ENCODE results near the gene NAALADL2. TPM values are rescaled to one million over a fixed set of nuclear protein-coding genes. Genes with fewer than 3 reads are reported as not detected.
A peak's percentile ranks its signal among the peaks of the same experiment; 100 is the strongest.

NAALADL2 gene
- polyA plus RNA-seq, 1 donor from 2014 or later: 1.6 TPM

DNA sequence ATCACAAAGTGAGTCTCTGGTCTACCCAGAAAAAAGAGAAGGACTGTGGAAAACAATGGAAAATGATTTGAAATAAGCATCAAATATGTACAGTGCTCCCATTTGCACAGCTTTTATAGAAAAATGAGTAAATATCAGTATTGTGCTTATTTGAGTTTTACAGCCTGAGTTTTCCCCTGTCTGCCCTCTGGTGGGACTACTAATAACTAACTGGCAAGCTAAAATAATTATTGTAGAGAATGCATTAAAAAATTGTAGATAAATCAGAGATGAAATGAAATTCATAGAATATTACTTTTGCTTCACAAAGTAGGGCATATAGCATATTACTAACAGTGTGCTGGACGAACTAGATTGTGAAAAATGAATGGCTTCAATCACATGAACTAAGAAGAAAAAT lies 287.1 kb downstream of the NAALADL2 start:
- Histone ChIP-seq H3K9me3 (ENCODE audit: low read length) (no peaks in the 10 kb centered on the region), H3K9ac (ENCODE audit: low read length) (no peak overlapping the region)

DNA sequence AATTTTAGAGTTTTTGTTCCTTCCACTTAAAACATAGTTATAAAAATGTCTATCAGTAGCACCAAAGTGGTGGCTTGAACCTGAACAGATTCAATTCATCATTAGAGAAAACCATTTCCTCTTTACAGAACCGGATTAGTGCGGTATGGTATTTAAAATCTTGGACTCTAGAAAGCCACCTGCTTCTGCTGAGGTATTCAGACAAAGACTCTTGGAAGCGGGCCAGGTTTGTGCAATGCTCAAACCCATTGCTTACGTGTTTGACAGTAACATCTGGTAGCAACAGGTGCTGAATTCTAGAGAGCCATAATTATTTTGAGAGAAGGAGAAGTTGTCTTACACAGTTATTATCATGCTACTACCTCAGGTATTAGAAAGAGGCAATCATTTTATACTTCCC lies 290.5 kb downstream of the NAALADL2 start:
- no peaks in the 10 kb centered on the region for H3K79me2 ChIP-seq (replicated peaks; ENCODE audit: insufficient read depth, low read length)
- no peak overlapping the region for H3K4me2 ChIP-seq (ENCODE audit: low read length)
- no peak overlapping the region for H3K27ac ChIP-seq (ENCODE audit: low read length)
- H4K20me1 ChIP-seq (ENCODE audit: insufficient read depth): no peaks in the 10 kb centered on the region
- no peaks in the 10 kb centered on the region for H3K9me3 ChIP-seq (ENCODE audit: low read length)
- no peak overlapping the region for H2AFZ ChIP-seq (ENCODE audit: low read depth, low read length)
- no peaks in the 10 kb centered on the region for H3K9me2 ChIP-seq (ENCODE audit: insufficient read depth, low read length)
- H3K27me3 ChIP-seq (ENCODE audit: insufficient read depth, low read depth, low read length): no peaks in the 10 kb centered on the region
- TF ChIP-seq, protein P1, sequence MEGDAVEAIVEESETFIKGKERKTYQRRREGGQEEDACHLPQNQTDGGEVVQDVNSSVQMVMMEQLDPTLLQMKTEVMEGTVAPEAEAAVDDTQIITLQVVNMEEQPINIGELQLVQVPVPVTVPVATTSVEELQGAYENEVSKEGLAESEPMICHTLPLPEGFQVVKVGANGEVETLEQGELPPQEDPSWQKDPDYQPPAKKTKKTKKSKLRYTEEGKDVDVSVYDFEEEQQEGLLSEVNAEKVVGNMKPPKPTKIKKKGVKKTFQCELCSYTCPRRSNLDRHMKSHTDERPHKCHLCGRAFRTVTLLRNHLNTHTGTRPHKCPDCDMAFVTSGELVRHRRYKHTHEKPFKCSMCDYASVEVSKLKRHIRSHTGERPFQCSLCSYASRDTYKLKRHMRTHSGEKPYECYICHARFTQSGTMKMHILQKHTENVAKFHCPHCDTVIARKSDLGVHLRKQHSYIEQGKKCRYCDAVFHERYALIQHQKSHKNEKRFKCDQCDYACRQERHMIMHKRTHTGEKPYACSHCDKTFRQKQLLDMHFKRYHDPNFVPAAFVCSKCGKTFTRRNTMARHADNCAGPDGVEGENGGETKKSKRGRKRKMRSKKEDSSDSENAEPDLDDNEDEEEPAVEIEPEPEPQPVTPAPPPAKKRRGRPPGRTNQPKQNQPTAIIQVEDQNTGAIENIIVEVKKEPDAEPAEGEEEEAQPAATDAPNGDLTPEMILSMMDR (IDR thresholded peaks at IDR 0.05; ENCODE audit: poor library complexity, severe bottlenecking): no peak
- TF ChIP-seq, protein P2, sequence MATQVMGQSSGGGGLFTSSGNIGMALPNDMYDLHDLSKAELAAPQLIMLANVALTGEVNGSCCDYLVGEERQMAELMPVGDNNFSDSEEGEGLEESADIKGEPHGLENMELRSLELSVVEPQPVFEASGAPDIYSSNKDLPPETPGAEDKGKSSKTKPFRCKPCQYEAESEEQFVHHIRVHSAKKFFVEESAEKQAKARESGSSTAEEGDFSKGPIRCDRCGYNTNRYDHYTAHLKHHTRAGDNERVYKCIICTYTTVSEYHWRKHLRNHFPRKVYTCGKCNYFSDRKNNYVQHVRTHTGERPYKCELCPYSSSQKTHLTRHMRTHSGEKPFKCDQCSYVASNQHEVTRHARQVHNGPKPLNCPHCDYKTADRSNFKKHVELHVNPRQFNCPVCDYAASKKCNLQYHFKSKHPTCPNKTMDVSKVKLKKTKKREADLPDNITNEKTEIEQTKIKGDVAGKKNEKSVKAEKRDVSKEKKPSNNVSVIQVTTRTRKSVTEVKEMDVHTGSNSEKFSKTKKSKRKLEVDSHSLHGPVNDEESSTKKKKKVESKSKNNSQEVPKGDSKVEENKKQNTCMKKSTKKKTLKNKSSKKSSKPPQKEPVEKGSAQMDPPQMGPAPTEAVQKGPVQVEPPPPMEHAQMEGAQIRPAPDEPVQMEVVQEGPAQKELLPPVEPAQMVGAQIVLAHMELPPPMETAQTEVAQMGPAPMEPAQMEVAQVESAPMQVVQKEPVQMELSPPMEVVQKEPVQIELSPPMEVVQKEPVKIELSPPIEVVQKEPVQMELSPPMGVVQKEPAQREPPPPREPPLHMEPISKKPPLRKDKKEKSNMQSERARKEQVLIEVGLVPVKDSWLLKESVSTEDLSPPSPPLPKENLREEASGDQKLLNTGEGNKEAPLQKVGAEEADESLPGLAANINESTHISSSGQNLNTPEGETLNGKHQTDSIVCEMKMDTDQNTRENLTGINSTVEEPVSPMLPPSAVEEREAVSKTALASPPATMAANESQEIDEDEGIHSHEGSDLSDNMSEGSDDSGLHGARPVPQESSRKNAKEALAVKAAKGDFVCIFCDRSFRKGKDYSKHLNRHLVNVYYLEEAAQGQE (IDR thresholded peaks at IDR 0.05; ENCODE audit: borderline replicate concordance): no peak
- TF ChIP-seq TAF1 (IDR thresholded peaks at IDR 0.05; ENCODE audit: low read depth): no peak
- no peak for TF ChIP-seq MXI1 (conservative IDR thresholded peaks at IDR 0.05; ENCODE audit: poor library complexity, severe bottlenecking)
- TF ChIP-seq POLR2AphosphoS5 (IDR thresholded peaks at IDR 0.05): no peak
- TF ChIP-seq EP300 (conservative IDR thresholded peaks at IDR 0.05; ENCODE audit: poor library complexity, severe bottlenecking): no peak
- no peak for TF ChIP-seq SMC3 (conservative IDR thresholded peaks at IDR 0.05; ENCODE audit: poor library complexity)
- TF ChIP-seq EZH2 (IDR thresholded peaks at IDR 0.05; ENCODE audit: borderline replicate concordance, insufficient read depth, low read length, poor library complexity, severe bottlenecking): no peak
- TF ChIP-seq RAD21 (conservative IDR thresholded peaks at IDR 0.05): no peak
- no peaks in the 10 kb centered on the region for H3F3A ChIP-seq (ENCODE audit: insufficient read depth, low read length, poor library complexity, severe bottlenecking)
- no peaks in the 10 kb centered on the region for H3K36me3 ChIP-seq (ENCODE audit: insufficient read depth, low read length)
- H3K9ac ChIP-seq (ENCODE audit: low read length): no peak overlapping the region
- no peak overlapping the region for H3K4me3 ChIP-seq (ENCODE audit: low read length)

More for the DNA sequence above, 287.1 kb downstream of the NAALADL2 start:
- H3K36me3 ChIP-seq (ENCODE audit: insufficient read depth, low read length): no peaks in the 10 kb centered on the region
- no peak overlapping the region for H3K4me3 ChIP-seq (ENCODE audit: low read length)
- H3F3A ChIP-seq (ENCODE audit: insufficient read depth, low read length, poor library complexity, severe bottlenecking): no peaks in the 10 kb centered on the region
- no peak overlapping the region for H3K27ac ChIP-seq (ENCODE audit: low read length)
- no peaks in the 10 kb centered on the region for H3K9me2 ChIP-seq (ENCODE audit: insufficient read depth, low read length)
- no peak overlapping the region for H2AFZ ChIP-seq (ENCODE audit: low read depth, low read length)
- TF ChIP-seq RAD21 (conservative IDR thresholded peaks at IDR 0.05) (peak; percentile 57), MXI1 (conservative IDR thresholded peaks at IDR 0.05; ENCODE audit: poor library complexity, severe bottlenecking) (no peak), EZH2 (IDR thresholded peaks at IDR 0.05; ENCODE audit: borderline replicate concordance, insufficient read depth, low read length, poor library complexity, severe bottlenecking) (no peak), POLR2AphosphoS5 (IDR thresholded peaks at IDR 0.05) (no peak), TAF1 (IDR thresholded peaks at IDR 0.05; ENCODE audit: low read depth) (no peak), EP300 (conservative IDR thresholded peaks at IDR 0.05; ENCODE audit: poor library complexity, severe bottlenecking) (no peak), SMC3 (conservative IDR thresholded peaks at IDR 0.05; ENCODE audit: poor library complexity) (peak; percentile 70)
- TF ChIP-seq, protein P2 (IDR thresholded peaks at IDR 0.05; ENCODE audit: borderline replicate concordance): no peak
- TF ChIP-seq, protein P1 (IDR thresholded peaks at IDR 0.05; ENCODE audit: poor library complexity, severe bottlenecking): peak; percentile 53
- H4K20me1 ChIP-seq (ENCODE audit: insufficient read depth): no peaks in the 10 kb centered on the region
- no peaks in the 10 kb centered on the region for H3K79me2 ChIP-seq (replicated peaks; ENCODE audit: insufficient read depth, low read length)
- H3K27me3 ChIP-seq (ENCODE audit: insufficient read depth, low read depth, low read length): no peaks in the 10 kb centered on the region
- no peak overlapping the region for H3K4me2 ChIP-seq (ENCODE audit: low read length)
